SU-DHL-6 (cell line): Measurements from ENCODE around the gene CDH7.

Experiments used
- H2AFZ ChIP-seq: fragments of 200-600 bp; sonication (generic); 2 replicates; pipeline ENCODE4 v1.6.1; 2014; ENCODE audit warnings: low read depth, mild to moderate bottlenecking, moderate library complexity, mixed read lengths, antibody characterized with exemption, low read length; ENCODE audit not compliant: severe bottlenecking
- H3F3A ChIP-seq: fragments of 200-600 bp; shearing (Covaris generic); 2 replicates; pipeline ENCODE4 v1.6.0; 2016; ENCODE audit warnings: antibody characterized with exemption, mild to moderate bottlenecking; ENCODE audit not compliant: insufficient read depth
- H3K27ac ChIP-seq: fragments of 200-600 bp; sonication (generic); 2 replicates; pipeline ENCODE4 v1.5.1; 2016; ENCODE audit warnings: low read depth, mild to moderate bottlenecking, low read length, moderate library complexity, mixed read lengths
- H3K27me3 ChIP-seq: fragments of 200-600 bp; sonication (generic), shearing (Covaris generic); 2 replicates; pipeline ENCODE4 v1.6.0; 2014; ENCODE audit warnings: mild to moderate bottlenecking, low read length
- H3K36me3 ChIP-seq: fragments of 200-600 bp; sonication (generic); 2 replicates; pipeline ENCODE4 v1.6.1; 2014; ENCODE audit warnings: mild to moderate bottlenecking, low read length, mixed read lengths
- H3K4me2 ChIP-seq: fragments of 300-600, 200-600 bp; shearing (Covaris generic), sonication (generic); 2 replicates; pipeline ENCODE4 v1.6.0; 2014; ENCODE audit warnings: low read length, low read depth, mild to moderate bottlenecking; ENCODE audit not compliant: poor library complexity, severe bottlenecking
- H3K4me3 ChIP-seq: fragments of 200-600 bp; sonication (generic); 2 replicates; pipeline ENCODE4 v1.5.1; 2014; ENCODE audit warnings: antibody characterized with exemption, low read length, mild to moderate bottlenecking, mixed read lengths; ENCODE audit not compliant: insufficient read depth, poor library complexity, severe bottlenecking
- H3K79me2 ChIP-seq: fragments of 200-600 bp; sonication (generic); 2 replicates; pipeline ENCODE4 v1.6.1; 2014; ENCODE audit warnings: mild to moderate bottlenecking, low read length, moderate library complexity; ENCODE audit not compliant: insufficient read depth
- H3K9ac ChIP-seq: fragments of 200-600 bp; sonication (generic); 2 replicates; pipeline ENCODE4 v1.7.0; 2014; ENCODE audit warnings: mild to moderate bottlenecking, low read length
- H3K9me2 ChIP-seq: fragments of 200-600 bp; sonication (generic); replicated peaks from 2 replicates; pipeline ENCODE4 v1.6.1; 2014; ENCODE audit warnings: low read length; ENCODE audit not compliant: insufficient read depth
- H3K9me3 ChIP-seq: fragments of 200-600 bp; sonication (generic); 2 replicates; pipeline ENCODE4 v1.6.1; 2014; ENCODE audit warnings: low read length, mixed read lengths; ENCODE audit not compliant: insufficient read depth
- H4K20me1 ChIP-seq: fragments of 200-600 bp; sonication (generic); 2 replicates; pipeline ENCODE4 v1.6.1; 2014; ENCODE audit warnings: low read depth, mild to moderate bottlenecking, antibody characterized with exemption, low read length, moderate library complexity, mixed read lengths
- EZH2phosphoT487 ChIP-seq: fragments of 200-600 bp; sonication (generic), shearing (Covaris generic); conservative IDR thresholded peaks from 2 replicates; pipeline ENCODE4 v1.6.1; 2018; ENCODE audit warnings: mild to moderate bottlenecking, antibody characterized with exemption, low read length, moderate library complexity, mixed read lengths
- TF ChIP-seq, protein P1 (sequence below): fragments of 200-600 bp; sonication (generic); IDR thresholded peaks from one replicate; pipeline ENCODE4 v1.5.1; 2017; ENCODE audit warnings: antibody characterized with exemption, mild to moderate bottlenecking, low read length, moderate library complexity; ENCODE audit not compliant: insufficient read depth, poor library complexity, severe bottlenecking

Gene CDH7

DNA sequence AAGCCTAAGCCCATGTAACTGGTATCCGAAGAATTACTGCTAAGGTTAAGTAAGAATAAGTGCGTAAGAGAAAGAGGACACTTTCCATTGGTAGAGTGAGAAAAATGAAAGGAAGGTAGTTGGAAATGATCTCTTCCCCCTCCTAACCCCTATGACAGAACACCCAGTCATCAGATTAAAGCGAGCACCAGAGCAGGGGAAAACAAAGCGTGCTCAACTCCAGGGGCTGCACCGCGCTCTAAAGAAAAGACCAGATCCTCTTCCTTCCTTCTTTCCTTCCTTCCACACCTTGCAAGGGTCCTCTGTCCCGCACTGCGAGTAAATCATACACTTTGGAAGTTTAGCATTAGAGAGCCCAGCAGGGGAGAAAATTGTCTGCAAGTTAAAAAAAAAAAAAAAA, 971 bp upstream of the CDH7 start:
- no peak for TF ChIP-seq EZH2phosphoT487
- TF ChIP-seq, protein P1, sequence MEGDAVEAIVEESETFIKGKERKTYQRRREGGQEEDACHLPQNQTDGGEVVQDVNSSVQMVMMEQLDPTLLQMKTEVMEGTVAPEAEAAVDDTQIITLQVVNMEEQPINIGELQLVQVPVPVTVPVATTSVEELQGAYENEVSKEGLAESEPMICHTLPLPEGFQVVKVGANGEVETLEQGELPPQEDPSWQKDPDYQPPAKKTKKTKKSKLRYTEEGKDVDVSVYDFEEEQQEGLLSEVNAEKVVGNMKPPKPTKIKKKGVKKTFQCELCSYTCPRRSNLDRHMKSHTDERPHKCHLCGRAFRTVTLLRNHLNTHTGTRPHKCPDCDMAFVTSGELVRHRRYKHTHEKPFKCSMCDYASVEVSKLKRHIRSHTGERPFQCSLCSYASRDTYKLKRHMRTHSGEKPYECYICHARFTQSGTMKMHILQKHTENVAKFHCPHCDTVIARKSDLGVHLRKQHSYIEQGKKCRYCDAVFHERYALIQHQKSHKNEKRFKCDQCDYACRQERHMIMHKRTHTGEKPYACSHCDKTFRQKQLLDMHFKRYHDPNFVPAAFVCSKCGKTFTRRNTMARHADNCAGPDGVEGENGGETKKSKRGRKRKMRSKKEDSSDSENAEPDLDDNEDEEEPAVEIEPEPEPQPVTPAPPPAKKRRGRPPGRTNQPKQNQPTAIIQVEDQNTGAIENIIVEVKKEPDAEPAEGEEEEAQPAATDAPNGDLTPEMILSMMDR, result no peak
- Histone ChIP-seq H3F3A (no peaks in the 10 kb centered on the region), H3K4me2 (no peak overlapping the region), H3K27ac (no peak overlapping the region), H3K9me2 (no peaks in the 10 kb centered on the region), H2AFZ (no peak overlapping the region), H3K36me3 (no peaks in the 10 kb centered on the region), H3K27me3 (no peaks in the 10 kb centered on the region), H3K79me2 (no peaks in the 10 kb centered on the region), H3K9ac (no peak overlapping the region), H3K9me3 (no peaks in the 10 kb centered on the region), H4K20me1 (no peaks in the 10 kb centered on the region), H3K4me3 (no peak overlapping the region)

DNA sequence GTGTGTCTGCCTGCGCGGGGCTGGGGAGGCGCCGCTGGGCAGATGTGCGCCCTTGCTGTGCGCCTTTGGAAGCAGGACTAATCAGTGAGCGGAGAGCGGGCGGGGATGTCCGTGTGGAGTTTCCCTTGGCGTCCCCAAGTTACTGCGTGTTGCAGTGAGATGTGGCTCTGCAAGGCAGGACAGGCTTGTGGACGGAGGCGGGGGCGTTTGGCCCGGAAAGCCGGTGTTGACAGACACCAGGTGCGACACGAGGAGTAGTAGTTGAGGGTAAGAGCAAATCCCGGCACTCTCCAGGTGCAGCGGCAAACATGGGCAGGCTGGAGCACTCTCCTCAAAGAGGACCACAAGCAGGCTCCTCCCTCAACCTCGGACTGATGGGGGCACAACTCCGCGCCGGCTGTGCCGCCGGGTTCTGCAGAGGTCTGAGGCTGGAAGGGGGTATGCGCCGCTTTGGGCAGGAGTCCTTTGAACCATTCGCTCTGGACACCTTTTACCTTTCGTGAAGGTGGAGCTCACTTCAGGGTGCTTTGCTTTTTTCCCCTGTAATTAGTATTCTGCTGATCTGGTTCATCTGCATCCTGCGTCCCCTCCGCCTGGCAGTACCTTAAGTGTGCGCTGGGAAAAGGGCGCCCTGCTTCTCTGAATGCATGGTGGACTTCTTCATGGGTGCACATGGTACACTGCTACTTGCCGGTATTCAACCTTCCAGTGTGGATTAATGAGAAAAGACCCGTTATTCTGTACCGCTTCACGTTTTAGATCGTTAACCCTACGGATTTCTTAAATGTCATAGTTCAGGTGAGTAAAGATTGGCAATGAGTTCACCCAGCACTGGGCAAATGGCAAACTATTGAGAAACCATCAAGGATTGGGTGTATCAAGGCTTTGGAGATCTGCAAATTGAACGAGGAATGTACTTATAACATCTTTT, 608 bp downstream of the CDH7 start:
- no peaks in the 10 kb centered on the region for H3F3A ChIP-seq
- no peak for TF ChIP-seq EZH2phosphoT487
- TF ChIP-seq, protein P1, result no peak
- no peak overlapping the region for H3K4me3 ChIP-seq
- no peak overlapping the region for H3K27ac ChIP-seq
- H3K4me2 ChIP-seq, result no peak overlapping the region
- H3K79me2 ChIP-seq, result no peaks in the 10 kb centered on the region
- no peaks in the 10 kb centered on the region for H3K27me3 ChIP-seq
- H3K9me2 ChIP-seq, result no peaks in the 10 kb centered on the region
- no peak overlapping the region for H2AFZ ChIP-seq
- no peaks in the 10 kb centered on the region for H3K9me3 ChIP-seq
- no peak overlapping the region for H3K9ac ChIP-seq
- no peaks in the 10 kb centered on the region for H3K36me3 ChIP-seq
- H4K20me1 ChIP-seq, result no peaks in the 10 kb centered on the region

DNA sequence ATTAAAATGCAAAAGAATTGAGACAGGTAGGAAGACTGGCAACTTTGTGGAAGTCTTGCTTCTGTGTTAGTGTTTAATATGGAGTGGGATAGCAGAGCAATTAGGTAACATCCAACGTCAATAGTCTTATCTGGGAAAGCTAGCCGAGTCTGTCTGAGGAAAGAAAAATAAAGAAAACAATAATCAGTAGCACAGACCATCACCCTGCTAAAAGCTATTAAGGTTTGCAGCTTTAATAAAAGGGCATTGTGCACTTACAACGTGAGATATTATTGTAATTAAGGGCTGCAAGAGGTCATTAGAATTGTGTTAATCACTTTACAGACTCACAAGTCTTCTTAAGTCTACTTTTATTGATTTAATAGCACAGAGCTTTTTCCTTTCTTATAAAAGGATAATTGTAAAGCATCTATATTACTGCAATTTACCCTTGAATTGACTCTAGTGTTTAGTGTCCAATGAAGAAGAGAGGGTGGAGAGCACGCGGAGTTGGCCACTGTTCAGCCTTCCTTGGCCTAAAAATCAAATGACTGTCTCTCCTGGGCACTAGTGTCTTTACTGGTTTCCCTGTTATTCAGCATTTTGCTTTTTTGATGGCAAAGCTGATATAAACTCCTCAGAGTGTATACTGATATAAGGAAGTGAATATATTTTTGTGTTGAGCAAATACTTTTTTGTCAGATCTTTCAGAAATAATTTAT, 2.0 kb downstream of the CDH7 start:
- H4K20me1 ChIP-seq, result no peaks in the 10 kb centered on the region
- H3K36me3 ChIP-seq, result no peaks in the 10 kb centered on the region
- no peaks in the 10 kb centered on the region for H3K9me3 ChIP-seq
- H3F3A ChIP-seq, result no peaks in the 10 kb centered on the region
- H2AFZ ChIP-seq, result no peak overlapping the region
- no peak overlapping the region for H3K4me3 ChIP-seq
- H3K27me3 ChIP-seq, result no peaks in the 10 kb centered on the region
- no peak overlapping the region for H3K9ac ChIP-seq
- no peaks in the 10 kb centered on the region for H3K79me2 ChIP-seq
- no peak for TF ChIP-seq EZH2phosphoT487
- TF ChIP-seq, protein P1, result no peak
- no peaks in the 10 kb centered on the region for H3K9me2 ChIP-seq
- H3K4me2 ChIP-seq, result no peak overlapping the region
- no peak overlapping the region for H3K27ac ChIP-seq
